Stomach (tissue), 9 donors: Measurements from ENCODE around the gene TIGD4. TPM values are rescaled to one million over a fixed set of nuclear protein-coding genes. Genes with fewer than 3 reads are reported as not detected.

Source experiments
- DNase-seq, 2 donors: peaks; one replicate each; pipeline versions ENCODE4 v3.0.0 to v3.0.0-alpha.2; 2013 to 2019
- H3K27ac ChIP-seq, 5 donors: fragments of 200-600 bp in 4 of 5; sonication (generic) in 4 of 5; one replicate each; pipeline ENCODE4 v1.5.1; 2013 to 2019; ENCODE audit warnings: mild to moderate bottlenecking in 1 of 5, moderate library complexity in 1 of 5
- H3K27me3 ChIP-seq, 3 donors: fragments of 200-600 bp; sonication (generic); one replicate each; pipeline ENCODE4 v1.5.1; 2017 to 2019; ENCODE audit warnings: mixed run types in 1 of 3
- H3K36me3 ChIP-seq, 4 donors: fragments of 200-600 bp; sonication (generic); 1 replicate in 3 of 4; 2 replicates in 1 of 4; pipeline ENCODE4 v1.5.1; 2016 to 2019
- H3K4me1 ChIP-seq, 4 donors: fragments of 200-600 bp; sonication (generic); one replicate each; pipeline ENCODE4 v1.5.1; 2016 to 2019
- H3K4me3 ChIP-seq, 4 donors: fragments of 200-600 bp; sonication (generic) in 3 of 4; one replicate each; pipeline ENCODE4 v1.5.1; 2016 to 2019; ENCODE audit warnings: mild to moderate bottlenecking in 1 of 4
- H3K9me3 ChIP-seq, 4 donors: fragments of 200-600 bp; sonication (generic); one replicate each; pipeline ENCODE4 v1.5.1; 2016 to 2019
- EP300 ChIP-seq: sonication (generic); formaldehyde crosslinking; IDR thresholded peaks from one replicate; pipeline ENCODE4 v1.6.1; 2017; ENCODE audit warnings: antibody characterized with exemption
- POLR2A ChIP-seq, 4 donors: fragments of 450-650 bp; IDR thresholded peaks; one replicate each; pipeline ENCODE4 v1.6.1; 2016; ENCODE audit warnings: antibody characterized with exemption in 4 of 4, control low read depth in 2 of 4, mild to moderate bottlenecking in 1 of 4, moderate library complexity in 1 of 4
- POLR2AphosphoS5 ChIP-seq, 3 donors: sonication (generic); formaldehyde crosslinking; IDR thresholded peaks; one replicate each; pipeline ENCODE4 v1.6.1; 2016; ENCODE audit warnings: antibody characterized with exemption in 3 of 3
- WGBS, 5 donors: extraction: QIAGEN DNeasy Blood & Tissue Kit in 3 of 5; methylation state at CpG; one replicate each; pipeline versions ENCODE4 v1.1.5 to v1.1.7; 2013 to 2018; 5-methylcytosine and 5-hydroxymethylcytosine counted together
- intact Hi-C: fragments of 100-400 bp; cut with DNase I; formaldehyde crosslinking; loops from one replicate; pipeline ENCODE4 v1.15.1; 2023; ENCODE audit warnings: low total_unique reads
- polyA plus RNA-seq, 3 donors: library from polyadenylated mRNA; stranded (reverse); fragments of 200-250 nt; gene quantifications; one replicate each; pipeline ENCODE4 v1.2.3, GENCODE V29; 2013
- total RNA-seq, 5 donors: library from RNA; depleted of rRNA; stranded (reverse); fragments of >200 nt; gene quantifications; one replicate each; pipeline versions ENCODE4 v1.1.0 to v1.2.3, GENCODE V29; 2014 to 2016
- TF ChIP-seq, protein P1 (sequence below), 7 experiments: fragments of 450-650 bp in 4 of 7; fragments of 200-600 bp in 3 of 7; sonication (generic) in 3 of 7; IDR thresholded peaks; one replicate each; pipeline ENCODE4 v1.5.1; 2016 to 2019; ENCODE audit warnings: antibody characterized with exemption in 7 of 7, control low read depth in 2 of 7, mild to moderate bottlenecking in 1 of 7
- donor health status: healthy with polysubstance abuse.
- donor health status: Bipolar disorder and iron deficiency.
- donor health status: healthy.

Gene TIGD4
- total and polyA plus RNA-seq, 8 donors = 0.20 to 4.1 (median 0.72) TPM; not detected in 4

DNA sequence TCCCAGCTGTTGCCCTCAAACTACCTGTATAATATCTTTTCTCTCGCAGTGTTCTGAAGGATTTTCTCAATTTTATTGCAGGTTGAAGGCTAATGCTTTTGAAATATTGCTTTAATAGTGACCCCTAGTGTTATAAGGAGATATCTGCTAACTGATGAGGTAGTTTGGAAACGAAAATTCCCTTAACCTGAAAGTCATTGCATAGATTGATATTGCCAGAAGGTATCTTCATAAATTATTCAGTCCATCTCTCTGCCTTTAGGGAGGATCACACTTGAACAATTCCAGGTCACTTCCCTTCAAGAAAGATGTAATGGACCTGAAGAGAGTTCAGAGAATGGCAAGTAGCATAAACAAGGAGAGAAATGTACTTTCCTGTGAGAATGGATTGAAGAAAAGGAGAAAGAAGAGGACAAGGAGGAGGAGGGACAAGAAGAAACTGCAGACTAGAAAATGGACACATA, 44.1 kb downstream of the TIGD4 start:
- no peaks in the 10 kb centered on the region for H3K27me3 ChIP-seq
- no peaks in the 10 kb centered on the region for H3K36me3 ChIP-seq
- 10 to 17% (median 11%) methylated on average over 2 of the region's 2 CpGs for WGBS, 5 donors
- no peak for TF ChIP-seq POLR2A (IDR thresholded peaks at IDR 0.05)
- TF ChIP-seq, protein P1, sequence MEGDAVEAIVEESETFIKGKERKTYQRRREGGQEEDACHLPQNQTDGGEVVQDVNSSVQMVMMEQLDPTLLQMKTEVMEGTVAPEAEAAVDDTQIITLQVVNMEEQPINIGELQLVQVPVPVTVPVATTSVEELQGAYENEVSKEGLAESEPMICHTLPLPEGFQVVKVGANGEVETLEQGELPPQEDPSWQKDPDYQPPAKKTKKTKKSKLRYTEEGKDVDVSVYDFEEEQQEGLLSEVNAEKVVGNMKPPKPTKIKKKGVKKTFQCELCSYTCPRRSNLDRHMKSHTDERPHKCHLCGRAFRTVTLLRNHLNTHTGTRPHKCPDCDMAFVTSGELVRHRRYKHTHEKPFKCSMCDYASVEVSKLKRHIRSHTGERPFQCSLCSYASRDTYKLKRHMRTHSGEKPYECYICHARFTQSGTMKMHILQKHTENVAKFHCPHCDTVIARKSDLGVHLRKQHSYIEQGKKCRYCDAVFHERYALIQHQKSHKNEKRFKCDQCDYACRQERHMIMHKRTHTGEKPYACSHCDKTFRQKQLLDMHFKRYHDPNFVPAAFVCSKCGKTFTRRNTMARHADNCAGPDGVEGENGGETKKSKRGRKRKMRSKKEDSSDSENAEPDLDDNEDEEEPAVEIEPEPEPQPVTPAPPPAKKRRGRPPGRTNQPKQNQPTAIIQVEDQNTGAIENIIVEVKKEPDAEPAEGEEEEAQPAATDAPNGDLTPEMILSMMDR (IDR thresholded peaks at IDR 0.05) = peak in 5 of 7 experiments; percentile 32 to 46 (median 38)
- H3K4me3 ChIP-seq = no peak overlapping the region
- H3K27ac ChIP-seq = no peak overlapping the region
- intact Hi-C loops = no loop called here
- peak in 1 of 2 donors; percentile 47 for DNase-seq
- H3K9me3 ChIP-seq = no peaks in the 10 kb centered on the region
- no peaks in the 10 kb centered on the region for H3K4me1 ChIP-seq

DNA sequence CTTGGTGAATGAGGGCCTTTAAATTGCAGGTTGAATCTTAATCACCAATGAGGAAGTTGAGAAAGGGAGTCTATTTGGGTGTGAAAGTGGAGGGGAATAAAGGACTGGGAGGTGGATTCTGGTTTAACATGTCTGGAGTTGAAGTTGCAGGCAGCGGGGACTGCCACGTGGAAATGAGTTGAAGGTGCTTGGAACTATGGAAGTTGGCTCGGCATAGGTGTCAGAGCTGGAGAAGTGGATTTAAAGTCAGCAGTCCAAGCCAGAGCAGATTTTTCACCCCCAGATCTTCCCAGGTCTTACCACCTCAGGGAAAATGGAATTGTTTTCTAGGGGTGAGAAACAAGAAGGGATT, 44.9 kb downstream of the TIGD4 start:
- TF ChIP-seq POLR2AphosphoS5 (IDR thresholded peaks at IDR 0.05) (no peak), POLR2A (IDR thresholded peaks at IDR 0.05) (no peak), EP300 (no peak)
- TF ChIP-seq, protein P1 (IDR thresholded peaks at IDR 0.05) = no peak
- intact Hi-C loops = no loop called here
- Histone ChIP-seq H3K9me3 (no peaks in the 10 kb centered on the region), H3K36me3 (no peaks in the 10 kb centered on the region), H3K4me1 (no peaks in the 10 kb centered on the region), H3K4me3 (no peak overlapping the region), H3K27me3 (no peaks in the 10 kb centered on the region), H3K27ac (no peak overlapping the region)
- WGBS, 5 donors = 61 to 75% (median 66%) methylated on average over 3 of the region's 3 CpGs
- no peak for DNase-seq

GRCh38 chr4:152734015-152734698, 45.4 kb downstream of the TIGD4 start:
- Histone ChIP-seq H3K4me1 (no peaks in the 10 kb centered on the region), H3K9me3 (no peaks in the 10 kb centered on the region), H3K36me3 (no peaks in the 10 kb centered on the region), H3K27ac (no peak overlapping the region), H3K4me3 (no peak overlapping the region), H3K27me3 (no peaks in the 10 kb centered on the region)
- WGBS, 5 donors = 78 to 88% (median 81%) methylated on average over 5 of the region's 5 CpGs
- intact Hi-C loops = no loop called here
- DNase-seq = no peak
- TF ChIP-seq POLR2A (IDR thresholded peaks at IDR 0.05) = no peak
- TF ChIP-seq POLR2AphosphoS5 (IDR thresholded peaks at IDR 0.05) = no peak
- TF ChIP-seq, protein P1 (IDR thresholded peaks at IDR 0.05) = no peak
- no peak for TF ChIP-seq EP300

DNA sequence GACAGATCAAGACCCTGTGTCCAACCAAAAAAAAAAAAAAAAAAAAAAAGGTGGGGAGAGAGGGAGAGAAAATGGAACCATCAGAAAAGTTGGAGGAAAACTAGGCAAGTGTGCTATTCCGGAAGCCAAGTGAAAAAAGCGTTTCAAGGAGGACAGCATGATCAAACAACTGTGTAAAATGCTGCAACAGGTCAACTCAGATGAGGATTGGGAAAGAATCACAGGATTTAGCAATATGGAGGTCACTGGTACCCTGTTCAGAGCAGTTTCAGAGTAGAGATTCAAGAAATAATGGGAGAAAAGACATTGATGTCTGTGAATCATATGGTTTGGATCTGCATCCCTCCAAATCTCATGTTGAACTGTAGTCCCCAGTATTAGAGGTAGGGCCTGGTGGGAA, 47.5 kb downstream of the TIGD4 start:
- DNase-seq = no peak
- H3K9me3 ChIP-seq = no peaks in the 10 kb centered on the region
- WGBS, 5 donors = 89 to 97% (median 93%) methylated on average over 2 of the region's 2 CpGs
- H3K4me3 ChIP-seq = no peak overlapping the region
- H3K4me1 ChIP-seq = no peaks in the 10 kb centered on the region
- H3K27me3 ChIP-seq = no peaks in the 10 kb centered on the region
- intact Hi-C loops = no loop called here
- no peaks in the 10 kb centered on the region for H3K36me3 ChIP-seq
- no peak for TF ChIP-seq POLR2A (IDR thresholded peaks at IDR 0.05)
- no peak for TF ChIP-seq POLR2AphosphoS5 (IDR thresholded peaks at IDR 0.05)
- no peak overlapping the region for H3K27ac ChIP-seq

DNA sequence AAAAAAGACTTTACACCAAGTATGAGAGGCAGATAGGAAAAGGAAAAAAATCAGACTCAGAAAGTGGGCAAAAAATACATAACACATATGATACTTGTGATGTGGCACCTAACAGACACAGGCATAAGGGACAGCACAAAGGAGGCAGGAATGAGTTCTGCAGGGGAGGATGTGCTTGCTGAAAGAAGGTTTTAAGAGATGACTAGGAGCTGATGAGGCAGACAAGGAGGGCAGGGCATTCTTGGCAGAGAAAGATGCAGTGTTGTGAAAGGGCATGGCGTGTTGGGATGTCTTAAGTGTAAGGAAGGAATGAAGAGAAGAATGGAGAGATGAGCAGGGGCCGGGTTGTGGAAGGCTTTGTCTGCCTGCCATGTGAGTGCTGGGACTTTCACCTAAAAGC, 50.1 kb downstream of the TIGD4 start:
- H3K27ac ChIP-seq = no peak overlapping the region

More for the DNA sequence above, 50.1 kb downstream of the TIGD4 start:
- no peaks in the 10 kb centered on the region for H3K4me1 ChIP-seq
- WGBS, 5 donors = 29 to 38% (median 31%) methylated on average over 2 of the region's 2 CpGs
- intact Hi-C loops = no loop called here
- no peak for TF ChIP-seq POLR2A (IDR thresholded peaks at IDR 0.05)
- TF ChIP-seq POLR2AphosphoS5 (IDR thresholded peaks at IDR 0.05) = no peak
- no peak for TF ChIP-seq EP300
- TF ChIP-seq, protein P1 (IDR thresholded peaks at IDR 0.05) = no peak
- H3K9me3 ChIP-seq = no peaks in the 10 kb centered on the region
- no peak for DNase-seq
- no peaks in the 10 kb centered on the region for H3K36me3 ChIP-seq
- H3K27me3 ChIP-seq = no peaks in the 10 kb centered on the region
- H3K4me3 ChIP-seq = no peak overlapping the region
